ENCODE measurements around the gene TTLL11. TPM values are rescaled to one million over a fixed set of nuclear protein-coding genes. Genes with fewer than 3 reads are reported as not detected.

TTLL11 gene
- total and polyA plus RNA-seq, 2 of the 8 experiments (the other 6 are each of a cell fraction or from before 2014, with no cell fraction given) = 0.56 to 0.80 TPM

DNA sequence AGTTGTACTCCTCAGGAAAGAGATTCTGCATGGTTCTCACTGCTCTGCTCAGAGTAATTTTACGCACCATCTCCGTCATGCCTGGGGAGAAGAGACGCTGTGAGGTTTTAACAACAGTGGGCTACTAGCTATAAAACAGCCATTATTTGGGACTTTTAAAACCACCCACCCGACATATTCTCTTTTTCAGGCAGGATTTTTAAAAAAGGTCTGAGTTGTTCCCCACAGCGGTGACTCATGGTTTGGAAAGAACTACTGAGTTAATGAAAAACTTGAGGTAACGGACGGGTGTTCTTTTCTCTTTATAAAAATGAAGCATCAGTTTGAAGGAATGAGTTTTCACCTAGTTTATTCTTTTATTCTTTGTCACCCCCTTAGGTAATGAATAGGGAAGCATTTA is 61.3 kb downstream of the TTLL11 start:
- Histone ChIP-seq H4K8ac (ENCODE audit: extremely low read depth, insufficient read depth, low read length) (no peak overlapping the region), H3K36me3 (ENCODE audit: control insufficient read depth in 2 of 4, insufficient read depth in 4 of 4, low read length in 3 of 4) (no peaks in the 10 kb centered on the region), H3K4me1 (replicated peaks in 1 of 4; ENCODE audit: control insufficient read depth in 3 of 4, insufficient read depth in 4 of 4, low read length in 3 of 4) (no peaks in the 10 kb centered on the region; a peak in 1 of 7 replicates), H3K18ac (ENCODE audit: extremely low read depth, low read length) (no peak overlapping the region), H3K27ac (ENCODE audit: low read depth, low read length) (no peak overlapping the region), H3K4me2 (ENCODE audit: insufficient read depth in 1 of 2, low read depth in 2 of 2, low read length in 2 of 2) (no peak overlapping the region), H2AFZ (ENCODE audit: low read length) (no peak overlapping the region), H2AK5ac (ENCODE audit: low read depth, low read length) (no peak overlapping the region), H3K9ac (replicated peaks in 1 of 4; ENCODE audit: extremely low read depth in 1 of 4, low read depth in 3 of 4, low read length in 3 of 4) (no peak overlapping the region), H2BK5ac (ENCODE audit: low read depth, low read length) (no peak overlapping the region), H2BK20ac (ENCODE audit: low read length) (no peak overlapping the region), H4K20me1 (replicated peaks in 1 of 2; ENCODE audit: control insufficient read depth in 1 of 2, insufficient read depth in 2 of 2, low read length in 2 of 2) (no peaks in the 10 kb centered on the region), H3K23me2 (ENCODE audit: low read depth, low read length) (no peaks in the 10 kb centered on the region), H4K91ac (replicated peaks; ENCODE audit: insufficient read length, low read length) (no peak overlapping the region), H2BK15ac (ENCODE audit: low read length) (no peak overlapping the region), H2BK120ac (replicated peaks; ENCODE audit: low read depth, low read length) (no peak overlapping the region), H3K79me2 (ENCODE audit: control insufficient read depth in 1 of 2, insufficient read depth in 2 of 2, low read length in 2 of 2) (no peaks in the 10 kb centered on the region), H3K4ac (replicated peaks; ENCODE audit: insufficient read length, low read depth, low read length) (no peak overlapping the region), H4K5ac (ENCODE audit: insufficient read length, low read depth, low read length) (no peak overlapping the region), H3K56ac (replicated peaks; ENCODE audit: insufficient read length, low read depth, low read length) (no peak overlapping the region), H3K27me3 (replicated peaks in 1 of 4; ENCODE audit: control insufficient read depth in 3 of 4, extremely low read depth in 1 of 4, insufficient read depth in 3 of 4, low read length in 3 of 4) (no peaks in the 10 kb centered on the region; a peak in 1 of 7 replicates), H3K23ac (ENCODE audit: insufficient read length) (no peak overlapping the region), H3K9me3 (ENCODE audit: insufficient read depth in 2 of 2, low read depth in 1 of 2, low read length in 1 of 2) (no peaks in the 10 kb centered on the region), H3K4me3 (ENCODE audit: extremely low read depth in 1 of 4, insufficient read depth in 2 of 4, low read depth in 3 of 4, low read length in 4 of 4) (no peak overlapping the region), H3K14ac (ENCODE audit: insufficient read length) (no peak overlapping the region), H3K79me1 (ENCODE audit: low read depth, low read length) (no peaks in the 10 kb centered on the region), H2BK12ac (ENCODE audit: low read depth, low read length) (no peak overlapping the region)
- TF ChIP-seq GABPA (IDR thresholded peaks at IDR 0.05; ENCODE audit: borderline replicate concordance, insufficient read depth, low read length) = no peak
- no peak for TF ChIP-seq CEBPB (IDR thresholded peaks at IDR 0.05; ENCODE audit: low read depth, low read length)
- TF ChIP-seq YY1 (IDR thresholded peaks at IDR 0.05; ENCODE audit: low read depth, low read length) = no peak
- no peak for TF ChIP-seq SP1 (IDR thresholded peaks at IDR 0.05; ENCODE audit: low read depth, low read length)
- FAIRE-seq (no peak), DNase-seq (ENCODE audit: low read depth in 1 of 2, low spot score in 2 of 2) (no peak)
- POLR2A ChIA-PET (ENCODE audit: partially characterized antibody) = no interaction called here
- CTCF ChIA-PET (ENCODE audit: partially characterized antibody) = interaction anchor here (0.6 kb wide), 1 partner anchor 200 kb away, joined by 3 read pairs; no protein-coding TSS in a partner anchor
- 91% methylated on average over 7 of the region's 7 CpGs; no CpG with 5 or more reads in 1 of the 2 experiments for WGBS, 2 experiments (ENCODE audit: extremely low coverage in 1 of 2, insufficient coverage in 1 of 2, insufficient read length in 1 of 2, insufficient replicate concordance in 2 of 2, low coverage in 1 of 2, low lambda C conversion rate in 2 of 2, missing lambda C conversion rate in 1 of 2)

Data from H1 (cell line).